ENCODE data around the gene EML6.

The EML6 gene

GRCh38 chr2:54760310-54760709, 36.8 kb downstream of the EML6 start:
- no peak for DNase-seq

GRCh38 chr2:54763636-54764291, 40.3 kb downstream of the EML6 start:
- DNase-seq = no peak

- DNase-seq = no peak
Observed at GRCh38 chr2:54767921-54768320, 44.5 kb downstream of the EML6 start.

GRCh38 chr2:54768772-54769428, 45.4 kb downstream of the EML6 start:
- no peak for DNase-seq

- no peak for DNase-seq
Observed at GRCh38 chr2:54770211-54770610, 46.7 kb downstream of the EML6 start.

DNA sequence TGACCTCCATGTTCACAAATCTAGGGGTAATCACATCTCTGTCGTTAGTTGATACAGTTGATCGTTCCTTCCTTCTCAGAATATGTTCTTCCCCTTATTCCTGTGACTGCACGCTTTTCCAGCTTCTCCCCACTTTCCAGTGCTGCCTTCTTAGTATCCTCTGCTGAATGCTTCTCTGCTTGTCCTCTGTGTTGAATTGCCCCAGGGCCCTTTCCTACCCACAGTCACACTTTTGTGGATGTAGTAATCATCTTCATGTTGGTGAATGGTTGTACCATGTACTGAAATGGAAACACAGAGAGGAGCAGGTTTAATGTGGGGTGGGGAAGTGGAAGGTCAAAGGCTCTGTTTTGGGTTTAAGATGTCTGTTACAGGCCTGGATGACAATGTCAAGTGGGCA, 47.2 kb downstream of the EML6 start:
- no peak for DNase-seq

GRCh38 chr2:54771166-54771885, 47.9 kb downstream of the EML6 start:
- DNase-seq = no peak

GRCh38 chr2:54772110-54772509, 48.6 kb downstream of the EML6 start:
- no peak for DNase-seq

GRCh38 chr2:54772531-54772930, 49.1 kb downstream of the EML6 start:
- DNase-seq = no peak

DNA sequence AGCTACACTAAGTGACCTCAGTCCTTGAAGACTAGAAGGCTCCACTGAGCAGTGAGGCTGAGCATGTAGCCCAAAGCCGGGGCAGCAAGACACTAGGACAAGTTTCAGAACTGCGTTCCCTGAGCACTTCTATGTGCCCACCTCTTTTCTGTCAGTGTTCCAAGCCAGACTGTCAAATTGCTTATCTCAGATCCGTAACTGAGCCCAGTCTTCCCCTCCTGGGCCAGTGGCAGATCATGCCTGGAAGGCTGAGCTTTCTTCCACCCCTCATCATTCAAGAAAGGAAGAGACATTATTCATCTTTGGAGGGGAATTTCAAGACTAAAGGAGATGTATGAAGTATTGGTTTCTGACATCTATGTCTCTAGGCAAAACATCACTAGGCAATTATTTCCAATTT, 49.8 kb downstream of the EML6 start:
- DNase-seq = no peak

- DNase-seq = no peak
Observed at GRCh38 chr2:54773838-54774237, 50.4 kb downstream of the EML6 start.

DNA sequence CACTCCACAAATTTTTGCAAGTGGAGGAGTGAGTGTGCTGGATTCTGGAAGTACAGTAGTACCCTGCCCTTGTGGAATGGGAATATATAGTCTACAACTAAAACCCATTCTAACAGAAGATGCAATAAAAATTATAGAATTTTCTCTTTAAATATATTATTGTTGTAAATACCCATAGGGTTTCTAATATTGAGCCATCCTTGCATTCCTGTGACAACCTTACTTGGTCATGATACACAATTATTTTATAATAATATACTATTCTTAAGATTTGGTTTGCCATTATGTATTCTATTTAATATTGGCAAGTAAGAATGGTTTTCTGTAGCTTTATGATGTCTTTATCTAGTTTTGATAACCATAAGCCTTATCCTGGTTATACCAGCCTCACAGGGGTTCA, 52.2 kb downstream of the EML6 start:
- DNase-seq = no peak

- no peak for DNase-seq
Observed at GRCh38 chr2:54776494-54776893, 53.0 kb downstream of the EML6 start.

DNA sequence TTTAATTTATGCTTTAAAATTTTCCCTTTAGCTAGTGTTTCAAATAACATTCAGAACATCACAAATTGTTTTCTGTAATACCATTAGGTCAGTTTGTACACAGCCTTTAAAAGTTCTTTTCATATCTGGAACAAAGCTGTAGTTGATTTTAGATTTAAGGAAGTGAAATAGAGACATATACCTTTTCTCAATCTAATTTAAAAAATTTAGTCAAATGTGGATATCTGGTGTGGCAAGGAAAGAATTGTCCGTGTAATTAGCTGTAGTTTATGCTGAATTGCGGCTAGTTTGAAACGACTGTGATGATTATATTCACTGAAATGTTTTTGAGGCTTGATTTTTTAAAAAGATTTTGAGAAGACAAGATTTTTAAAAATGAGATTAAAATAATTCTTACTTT, 59.9 kb downstream of the EML6 start:
- DNase-seq = no peak

- no peak for DNase-seq
Observed at GRCh38 chr2:54787270-54787669, 63.8 kb downstream of the EML6 start.

GRCh38 chr2:54787755-54788366, 64.4 kb downstream of the EML6 start:
- DNase-seq = no peak

- no peak for DNase-seq
Observed at GRCh38 chr2:54789878-54790277, 66.4 kb downstream of the EML6 start.

DNA sequence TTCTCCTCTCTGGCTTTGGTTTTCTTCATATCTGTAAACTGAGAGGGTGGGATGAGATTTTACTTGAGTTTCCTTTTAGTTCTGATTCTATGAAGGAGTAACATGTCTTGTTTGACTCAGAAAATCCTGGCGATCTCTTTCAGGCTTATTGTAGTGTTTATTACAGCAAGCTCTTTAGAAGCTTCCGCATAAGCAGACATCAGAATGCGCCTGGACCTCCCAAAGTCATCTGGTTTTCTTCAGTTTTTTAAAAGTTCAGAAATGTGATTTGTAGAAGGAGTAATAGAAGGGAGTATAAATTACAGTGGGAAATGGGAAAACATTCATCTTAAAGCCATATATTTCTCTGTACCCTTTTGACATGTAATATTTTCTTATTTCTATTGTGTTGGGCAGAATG, 68.4 kb downstream of the EML6 start:
- no peak for DNase-seq

DNA sequence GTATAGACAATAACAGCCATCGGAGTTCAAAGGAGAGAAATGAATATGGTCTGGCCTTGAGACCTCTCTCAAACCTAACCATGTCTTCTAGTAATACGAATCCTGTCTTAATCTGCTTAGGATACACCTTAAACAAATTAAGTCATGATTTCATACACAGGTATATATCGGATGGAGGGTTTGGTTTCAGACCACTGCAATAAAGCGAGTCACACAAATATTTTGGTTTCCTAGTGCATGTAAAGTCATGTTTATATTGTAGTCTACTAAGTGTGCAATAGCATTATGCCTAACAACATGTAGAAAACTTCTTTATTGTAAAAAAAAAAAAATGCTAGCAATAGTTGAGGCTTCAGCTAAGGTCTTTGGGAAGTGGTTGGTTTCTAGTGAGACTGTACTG, 73.8 kb downstream of the EML6 start:
- no peak for DNase-seq

DNA sequence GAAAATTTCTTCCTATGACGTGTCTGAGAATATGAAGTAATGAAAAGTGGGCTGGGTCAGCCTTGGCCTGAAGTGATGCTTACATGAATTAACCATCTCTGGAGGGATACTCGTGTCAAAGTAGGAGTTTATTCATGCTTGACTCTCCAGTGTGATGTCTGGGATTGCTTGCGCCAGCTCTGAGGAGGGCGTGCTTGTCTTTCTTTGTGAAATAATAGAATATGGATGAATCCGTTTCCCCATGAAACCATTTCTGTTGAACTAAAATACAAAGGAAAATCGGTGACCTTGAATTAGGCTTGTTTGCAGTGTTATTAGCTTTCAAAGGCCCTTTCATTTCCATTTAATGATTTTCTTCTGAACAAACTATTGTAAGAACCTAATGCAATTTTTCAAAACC, 77.9 kb downstream of the EML6 start:
- DNase-seq = no peak

- DNase-seq = no peak
Observed at GRCh38 chr2:54803783-54804751, 80.6 kb downstream of the EML6 start.

- no peak for DNase-seq
Observed at GRCh38 chr2:54805255-54805654, 81.8 kb downstream of the EML6 start.

DNA sequence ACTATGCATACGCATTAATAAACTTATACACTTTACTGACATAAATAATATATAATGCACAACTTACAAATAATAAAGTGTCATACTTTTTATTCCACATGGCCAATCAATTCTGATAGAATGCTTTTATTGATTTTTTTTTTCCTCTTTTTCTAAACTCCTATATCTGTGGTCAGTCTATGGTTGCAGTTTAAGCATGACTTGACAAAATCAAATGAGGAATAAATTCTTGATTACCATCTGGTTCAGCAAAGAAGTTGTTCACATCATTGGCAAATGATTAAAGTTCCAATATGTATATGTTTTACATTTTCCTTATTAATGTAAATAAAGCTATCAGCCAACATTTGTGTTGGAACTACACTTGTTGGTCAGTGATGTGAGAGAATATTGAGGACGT, 83.5 kb downstream of the EML6 start:
- DNase-seq = no peak
